A204.1 (cell line): ENCODE measurements around the gene FTH1.

Experiments
- FAIRE-seq: peaks from 2 replicates; lab custom pipeline; 2012; peaks lifted over from hg19 to GRCh38; lab: Jason Lieb, UNC

The FTH1 gene

DNA sequence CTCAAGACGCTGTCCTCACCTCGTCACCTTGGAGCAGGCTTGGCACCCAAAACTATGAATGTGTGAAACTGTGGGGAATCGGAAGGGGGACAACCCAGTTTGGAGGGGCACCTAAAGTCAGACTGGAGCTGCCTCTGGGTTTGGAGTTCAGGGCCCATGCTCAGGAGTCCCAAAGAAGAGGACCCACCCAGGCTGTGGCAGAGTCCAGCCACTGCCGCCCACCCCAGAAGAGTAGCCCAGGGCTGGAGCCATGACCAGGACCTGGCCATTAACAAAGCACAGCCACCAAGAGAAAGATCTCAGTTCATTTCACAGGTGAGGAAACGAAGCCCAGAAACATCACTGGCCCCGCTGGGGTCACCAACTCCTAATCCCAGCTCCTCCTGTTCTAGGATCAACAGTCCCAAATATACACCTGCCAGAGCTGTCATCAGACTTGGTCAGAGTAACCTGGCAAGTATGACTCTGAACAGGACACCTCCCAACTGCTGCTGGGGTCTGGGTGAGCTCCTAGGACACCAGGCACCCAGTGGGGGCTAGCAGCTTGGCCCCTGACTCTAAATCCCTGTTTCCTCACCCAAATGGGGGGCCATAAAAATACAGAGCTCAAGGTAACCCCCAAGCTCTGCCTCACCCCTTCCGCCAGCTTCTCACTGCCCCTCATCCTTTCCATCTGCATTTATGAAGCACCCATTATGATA lies 52.8 kb downstream of the FTH1 start:
- no peak for FAIRE-seq
